NCI-H2107 treated with DMSO at 0.1 percent for 48 hours (cell line): ENCODE data around the gene TBC1D22A.

Experiments used
- DNase-seq: peaks from one replicate; lab custom pipeline; 2025; ENCODE audit not compliant: unreplicated experiment; lab: John Stamatoyannopoulos, UW

TBC1D22A gene

GRCh38 chr22:47089796-47090460, 327.5 kb downstream of the TBC1D22A start:
- DNase-seq = no peak

GRCh38 chr22:47090591-47091245, 328.3 kb downstream of the TBC1D22A start:
- no peak for DNase-seq

GRCh38 chr22:47091246-47091651, 328.8 kb downstream of the TBC1D22A start:
- DNase-seq = no peak

- DNase-seq = no peak
Observed at GRCh38 chr22:47091921-47092700, 329.7 kb downstream of the TBC1D22A start.

- DNase-seq = no peak
Observed at GRCh38 chr22:47092896-47093311, 330.5 kb downstream of the TBC1D22A start.

GRCh38 chr22:47093720-47094119, 331.3 kb downstream of the TBC1D22A start:
- no peak for DNase-seq

- no peak for DNase-seq
Observed at GRCh38 chr22:47094861-47095330, 332.4 kb downstream of the TBC1D22A start.

GRCh38 chr22:47095395-47096122, 333.1 kb downstream of the TBC1D22A start:
- DNase-seq = no peak

GRCh38 chr22:47098121-47098520, 335.7 kb downstream of the TBC1D22A start:
- DNase-seq = no peak

GRCh38 chr22:47098554-47098953, 336.1 kb downstream of the TBC1D22A start:
- DNase-seq = no peak

GRCh38 chr22:47100019-47100418, 337.6 kb downstream of the TBC1D22A start:
- no peak for DNase-seq

GRCh38 chr22:47100646-47101200, 338.3 kb downstream of the TBC1D22A start:
- no peak for DNase-seq

GRCh38 chr22:47101321-47101885, 339.0 kb downstream of the TBC1D22A start:
- DNase-seq = no peak

GRCh38 chr22:47102081-47102480, 339.6 kb downstream of the TBC1D22A start:
- DNase-seq = no peak

- no peak for DNase-seq
Observed at GRCh38 chr22:47102648-47103047, 340.2 kb downstream of the TBC1D22A start.

GRCh38 chr22:47105085-47105484, 342.6 kb downstream of the TBC1D22A start:
- no peak for DNase-seq

- no peak for DNase-seq
Observed at GRCh38 chr22:47106806-47107205, 344.4 kb downstream of the TBC1D22A start.

- DNase-seq = no peak
Observed at GRCh38 chr22:47107431-47107830, 345.0 kb downstream of the TBC1D22A start.

- DNase-seq = no peak
Observed at GRCh38 chr22:47110817-47111443, 348.5 kb downstream of the TBC1D22A start.
